NT2/D1 (cell line): ENCODE measurements around the gene DYNLRB1.

Source experiments
- DNase-seq: peaks from one replicate; pipeline ENCODE4 v3.0.0-alpha.2; 2011; ENCODE audit warnings: low read depth, low spot score
- H3K27me3 ChIP-seq: 2 replicates; pipeline ENCODE4 v1.6.0; 2011; ENCODE audit warnings: mild to moderate bottlenecking; ENCODE audit not compliant: insufficient read length, insufficient read depth
- H3K36me3 ChIP-seq: 2 replicates; pipeline ENCODE4 v1.6.1; 2011; ENCODE audit warnings: mild to moderate bottlenecking, low read length, mixed read lengths; ENCODE audit not compliant: insufficient read depth, insufficient read length
- H3K4me1 ChIP-seq: 2 replicates; pipeline ENCODE4 v1.5.1; 2011; ENCODE audit not compliant: insufficient read depth, insufficient read length
- H3K4me3 ChIP-seq: 2 replicates; pipeline ENCODE4 v1.5.1; 2011; ENCODE audit warnings: low read depth; ENCODE audit not compliant: insufficient read length
- H3K9ac ChIP-seq: 2 replicates; pipeline ENCODE4 v1.6.0; 2011; ENCODE audit warnings: low read depth; ENCODE audit not compliant: insufficient read length
- H3K9me3 ChIP-seq: 2 replicates; pipeline ENCODE4 v1.5.1; 2011; ENCODE audit warnings: mild to moderate bottlenecking, low read length; ENCODE audit not compliant: insufficient read depth
- SUZ12 ChIP-seq: IDR thresholded peaks from 2 replicates; pipeline ENCODE4 v1.6.1; 2011; ENCODE audit not compliant: insufficient read length, insufficient read depth; ENCODE audit errors: extremely low read depth
- YY1 ChIP-seq: IDR thresholded peaks from 2 replicates; pipeline ENCODE4 v1.6.1; 2011; ENCODE audit not compliant: insufficient read length, insufficient read depth
- ZNF274 ChIP-seq: IDR thresholded peaks from 2 replicates; pipeline ENCODE4 v1.6.1; 2011; ENCODE audit warnings: mild to moderate bottlenecking, low read depth, low read length

DYNLRB1 gene

GRCh38 chr20:34543463-34544056 is 27.3 kb downstream of the DYNLRB1 start:
- DNase-seq, result no peak
- Histone ChIP-seq H3K9ac (no peak overlapping the region), H3K4me1 (peaks cover 13% of the 10 kb centered on the region), H3K36me3 (peaks cover 38% of the 10 kb centered on the region), H3K4me3 (no peak overlapping the region), H3K27me3 (no peaks in the 10 kb centered on the region), H3K9me3 (no peaks in the 10 kb centered on the region)
- no peak for TF ChIP-seq ZNF274
- TF ChIP-seq YY1, result no peak
- no peak for TF ChIP-seq SUZ12

GRCh38 chr20:34544109-34544796 is 28.0 kb downstream of the DYNLRB1 start:
- H3K4me1 ChIP-seq, result peaks cover 14% of the 10 kb centered on the region
- no peak overlapping the region for H3K4me3 ChIP-seq
- TF ChIP-seq ZNF274 (no peak), YY1 (no peak), SUZ12 (no peak)
- H3K9ac ChIP-seq, result peak overlapping the region; percentile 62
- H3K27me3 ChIP-seq, result no peaks in the 10 kb centered on the region
- peaks cover 31% of the 10 kb centered on the region for H3K36me3 ChIP-seq
- H3K9me3 ChIP-seq, result no peaks in the 10 kb centered on the region
- DNase-seq, result no peak

- Histone ChIP-seq H3K9me3 (no peaks in the 10 kb centered on the region), H3K36me3 (peaks cover 7% of the 10 kb centered on the region), H3K27me3 (no peaks in the 10 kb centered on the region), H3K4me1 (peaks cover 19% of the 10 kb centered on the region), H3K4me3 (no peak overlapping the region), H3K9ac (no peak overlapping the region)
- TF ChIP-seq SUZ12, result no peak
- TF ChIP-seq ZNF274, result no peak
- no peak for TF ChIP-seq YY1
- no peak for DNase-seq
Observed at GRCh38 chr20:34546751-34547181, 30.5 kb downstream of the DYNLRB1 start.

GRCh38 chr20:34547844-34548613 is 31.8 kb downstream of the DYNLRB1 start:
- no peaks in the 10 kb centered on the region for H3K9me3 ChIP-seq
- H3K4me3 ChIP-seq, result no peak overlapping the region
- DNase-seq, result no peak
- H3K27me3 ChIP-seq, result no peaks in the 10 kb centered on the region
- TF ChIP-seq SUZ12 (no peak), YY1 (no peak), ZNF274 (no peak)
- H3K4me1 ChIP-seq, result peaks cover 19% of the 10 kb centered on the region
- no peaks in the 10 kb centered on the region for H3K36me3 ChIP-seq
- H3K9ac ChIP-seq, result no peak overlapping the region

- no peaks in the 10 kb centered on the region for H3K9me3 ChIP-seq
- no peak overlapping the region for H3K9ac ChIP-seq
- TF ChIP-seq ZNF274, result no peak
- TF ChIP-seq SUZ12, result no peak
- TF ChIP-seq YY1, result no peak
- peaks cover 13% of the 10 kb centered on the region for H3K4me1 ChIP-seq
- no peak overlapping the region for H3K4me3 ChIP-seq
- H3K27me3 ChIP-seq, result no peaks in the 10 kb centered on the region
- H3K36me3 ChIP-seq, result no peaks in the 10 kb centered on the region
- no peak for DNase-seq
Observed at GRCh38 chr20:34549291-34549928, 33.2 kb downstream of the DYNLRB1 start.

GRCh38 chr20:34549929-34550305 is 33.7 kb downstream of the DYNLRB1 start:
- no peaks in the 10 kb centered on the region for H3K36me3 ChIP-seq
- no peak overlapping the region for H3K9ac ChIP-seq
- H3K4me1 ChIP-seq, result peaks cover 11% of the 10 kb centered on the region
- no peaks in the 10 kb centered on the region for H3K27me3 ChIP-seq
- no peak for TF ChIP-seq YY1
- TF ChIP-seq SUZ12, result no peak
- TF ChIP-seq ZNF274, result no peak
- no peak for DNase-seq
- H3K4me3 ChIP-seq, result no peak overlapping the region
- H3K9me3 ChIP-seq, result no peaks in the 10 kb centered on the region

- no peak for TF ChIP-seq SUZ12
- no peak for TF ChIP-seq YY1
- no peak for TF ChIP-seq ZNF274
- Histone ChIP-seq H3K4me1 (peaks cover 11% of the 10 kb centered on the region), H3K9ac (no peak overlapping the region), H3K27me3 (no peaks in the 10 kb centered on the region), H3K36me3 (no peaks in the 10 kb centered on the region), H3K4me3 (no peak overlapping the region), H3K9me3 (no peaks in the 10 kb centered on the region)
- no peak for DNase-seq
Observed at GRCh38 chr20:34552569-34552968, 36.3 kb downstream of the DYNLRB1 start.
